Heart left ventricle (tissue), 13 donors: ENCODE data around the gene SKIC8.

Experiments used
- POLR2A ChIP-seq, 2 donors: fragments of 450-650 bp; IDR thresholded peaks; one replicate each; pipeline ENCODE4 v1.6.1; 2017; ENCODE audit warnings: antibody characterized with exemption in 2 of 2, mild to moderate bottlenecking in 2 of 2, moderate library complexity in 2 of 2
- TF ChIP-seq, protein P1 (sequence below), 12 donors: fragments of 200-600 bp; sonication (generic) in 4 of 12; IDR thresholded peaks; one replicate each; pipeline versions ENCODE4 v1.5.0 to v1.8.0; 2018 to 2022; ENCODE audit warnings: antibody characterized with exemption in 12 of 12, mild to moderate bottlenecking in 5 of 12
- donor health status: ischemic (EF 13 %, LVEDD 7.1; RV severe dilation, severe dysfunction).
- donor health status: DM: no; HTN: yes; CAD: no.
- donor health status: DM: no; HTN: no; CAD: no.
- donor health status: ischemic (EF 25% LVEDD 6.9; RV normal size, moderate dysfunction).
- donor health status: ischemic (EF 25% LVEDD 5.7; RV mildly dilated, moderate dysfunction).
- donor health status: ischemic (EF 35%, LVEDD 5.7; RV mildly dilated, moderate dysfunction).
- donor health status: nonischemic (EF 11% LVEDD 7.7; RV severe dilation, severe dysfunction).
- donor health status: DM: yes; HTN: yes; CAD: no.
- donor health status: PGD.
- donor health status: ischemic (EF 29% LVEDD 5.4; RV normal size, mild dysfunction).
- donor health status: nonischemic (EF 23%, LVEDD 6.1; RV moderate dilation, normal function).

DNA sequence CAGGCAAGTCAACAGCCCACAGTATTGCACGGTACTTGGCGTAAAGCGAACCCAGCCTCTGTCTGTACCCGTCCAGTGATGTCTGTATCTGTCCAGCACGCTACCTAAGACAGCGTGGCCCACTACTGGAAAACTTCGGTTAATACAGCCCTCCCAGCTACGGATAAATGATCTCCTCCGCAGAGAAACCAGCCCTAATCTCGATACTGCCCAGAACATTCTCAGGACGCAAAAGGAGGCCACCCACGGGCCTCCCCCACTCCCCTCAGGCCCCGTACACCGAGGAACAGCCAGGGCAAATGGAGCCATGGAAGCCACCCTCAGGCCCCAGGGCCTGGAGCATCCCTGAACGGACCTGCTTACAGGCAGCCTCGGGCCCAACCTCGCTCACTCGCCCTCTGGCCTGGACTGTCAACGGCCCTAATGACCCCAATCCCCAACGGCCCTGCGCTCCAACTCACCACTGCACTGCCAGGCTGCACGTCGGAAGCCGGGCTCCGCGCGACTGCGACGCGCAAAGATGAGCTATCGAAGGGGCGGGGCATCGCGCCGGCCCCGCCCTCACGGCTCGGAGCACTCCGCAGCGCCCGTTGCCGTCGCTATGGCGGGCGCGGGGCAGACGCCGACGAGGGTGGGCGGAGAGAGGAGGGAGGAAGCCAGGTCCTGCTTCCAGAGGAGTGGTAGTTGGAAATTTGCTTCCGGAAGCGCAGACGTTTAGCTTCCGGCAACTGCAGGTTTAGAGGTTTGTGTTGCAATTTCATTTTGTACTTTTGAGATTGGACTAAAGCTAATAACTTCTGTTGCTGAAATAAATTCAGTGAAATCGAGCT is at the start of gene SKIC8:
- TF ChIP-seq, protein P1, sequence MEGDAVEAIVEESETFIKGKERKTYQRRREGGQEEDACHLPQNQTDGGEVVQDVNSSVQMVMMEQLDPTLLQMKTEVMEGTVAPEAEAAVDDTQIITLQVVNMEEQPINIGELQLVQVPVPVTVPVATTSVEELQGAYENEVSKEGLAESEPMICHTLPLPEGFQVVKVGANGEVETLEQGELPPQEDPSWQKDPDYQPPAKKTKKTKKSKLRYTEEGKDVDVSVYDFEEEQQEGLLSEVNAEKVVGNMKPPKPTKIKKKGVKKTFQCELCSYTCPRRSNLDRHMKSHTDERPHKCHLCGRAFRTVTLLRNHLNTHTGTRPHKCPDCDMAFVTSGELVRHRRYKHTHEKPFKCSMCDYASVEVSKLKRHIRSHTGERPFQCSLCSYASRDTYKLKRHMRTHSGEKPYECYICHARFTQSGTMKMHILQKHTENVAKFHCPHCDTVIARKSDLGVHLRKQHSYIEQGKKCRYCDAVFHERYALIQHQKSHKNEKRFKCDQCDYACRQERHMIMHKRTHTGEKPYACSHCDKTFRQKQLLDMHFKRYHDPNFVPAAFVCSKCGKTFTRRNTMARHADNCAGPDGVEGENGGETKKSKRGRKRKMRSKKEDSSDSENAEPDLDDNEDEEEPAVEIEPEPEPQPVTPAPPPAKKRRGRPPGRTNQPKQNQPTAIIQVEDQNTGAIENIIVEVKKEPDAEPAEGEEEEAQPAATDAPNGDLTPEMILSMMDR (IDR thresholded peaks at IDR 0.05), result no peak
- TF ChIP-seq POLR2A (IDR thresholded peaks at IDR 0.05), result peak in 1 of 2 donors; percentile 71
